ENCODE results near the gene SLC6A1.

The SLC6A1 gene

DNA sequence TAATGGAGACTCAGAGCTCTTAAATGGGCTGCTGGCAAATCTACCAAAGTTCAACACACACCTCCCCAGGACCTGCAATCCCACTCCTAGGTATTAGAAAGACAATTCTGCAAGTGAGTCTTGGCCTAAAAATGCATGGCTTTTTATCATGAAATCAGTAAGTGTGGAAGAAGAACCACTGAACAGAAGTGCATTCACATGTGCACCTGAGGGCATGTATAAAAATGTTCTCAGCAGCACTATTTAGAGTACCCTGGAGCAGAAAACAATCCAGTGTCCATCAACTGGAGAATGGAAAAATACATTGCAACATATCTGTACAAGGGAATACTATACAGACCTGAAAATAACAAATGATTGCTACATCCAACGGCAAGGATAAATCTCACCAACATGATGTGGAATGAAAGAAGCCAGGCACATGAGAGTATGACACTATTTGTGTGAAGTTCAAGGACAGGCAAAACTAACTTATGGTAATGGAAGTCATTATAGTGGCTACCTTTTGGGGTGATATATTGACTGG lies 8.1 kb upstream of the SLC6A1 start:
- Histone ChIP-seq H3K27me3 (ENCODE audit: insufficient read depth, low read length) (peaks cover 24% of the 10 kb centered on the region; the same call in 1 of the 2 replicates), H3K4me3 (ENCODE audit: low read length) (no peak overlapping the region), H3K9me3 (ENCODE audit: insufficient read depth, low read depth, low read length) (no peaks in the 10 kb centered on the region), H3K27ac (ENCODE audit: low read length) (no peak overlapping the region), H3K4me1 (ENCODE audit: insufficient read depth, low read length) (peaks cover 12% of the 10 kb centered on the region; the same call in 1 of the 2 replicates), H3K9ac (ENCODE audit: low read depth, low read length) (no peak overlapping the region), H3K36me3 (ENCODE audit: insufficient read depth, low read depth, low read length) (no peaks in the 10 kb centered on the region)

DNA sequence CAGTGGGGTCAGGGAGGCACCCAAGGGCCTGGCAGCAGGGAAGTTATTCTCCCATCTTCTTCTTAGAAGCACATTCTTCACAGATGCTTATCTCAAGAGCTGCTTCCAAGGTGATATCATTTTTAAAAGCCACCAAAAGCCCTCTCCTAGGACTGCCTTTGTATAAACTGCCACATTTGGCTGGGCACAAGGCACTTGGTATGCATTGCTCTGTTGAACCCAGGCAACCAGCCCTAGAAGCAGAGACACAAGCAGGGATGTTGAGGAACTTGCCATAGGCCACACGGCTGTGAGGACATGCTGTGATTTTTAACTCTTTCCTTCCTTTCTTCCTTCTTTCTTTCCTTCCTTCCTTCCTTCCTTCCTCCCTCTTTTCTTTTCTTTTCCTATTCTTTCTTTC lies 7.4 kb upstream of the SLC6A1 start:
- Histone ChIP-seq H3K36me3 (ENCODE audit: insufficient read depth, low read depth, low read length) (no peaks in the 10 kb centered on the region), H3K27me3 (ENCODE audit: insufficient read depth, low read length) (peaks cover 30% of the 10 kb centered on the region; the same call in 1 of the 2 replicates), H3K4me3 (ENCODE audit: low read length) (no peak overlapping the region), H3K4me1 (ENCODE audit: insufficient read depth, low read length) (peaks cover 12% of the 10 kb centered on the region; the same call in 1 of the 2 replicates), H3K9ac (ENCODE audit: low read depth, low read length) (no peak overlapping the region), H3K9me3 (ENCODE audit: insufficient read depth, low read depth, low read length) (no peaks in the 10 kb centered on the region), H3K27ac (ENCODE audit: low read length) (no peak overlapping the region)

DNA sequence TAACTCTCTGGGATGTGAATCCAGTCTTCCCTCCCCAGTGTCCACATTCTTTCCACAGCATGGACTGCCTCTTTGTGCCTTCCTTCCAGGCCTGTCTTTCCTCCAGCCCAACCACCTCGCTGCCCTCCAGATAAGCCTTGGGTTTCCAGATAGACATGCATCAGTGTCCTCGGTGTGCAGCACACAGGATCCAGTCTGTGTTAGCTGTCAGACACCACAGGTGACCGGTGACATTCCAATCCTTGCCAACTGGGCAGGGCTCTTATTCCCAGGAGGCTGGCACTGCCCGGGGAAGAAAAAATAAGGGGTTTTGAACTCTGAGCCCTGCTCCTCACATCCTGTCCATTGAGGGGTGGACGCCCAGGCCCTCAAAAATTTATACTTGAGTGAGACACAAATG lies 6.0 kb upstream of the SLC6A1 start:
- Histone ChIP-seq H3K36me3 (ENCODE audit: insufficient read depth, low read depth, low read length) (no peaks in the 10 kb centered on the region), H3K9ac (ENCODE audit: low read depth, low read length) (no peak overlapping the region), H3K27me3 (ENCODE audit: insufficient read depth, low read length) (peaks cover 35% of the 10 kb centered on the region), H3K4me1 (ENCODE audit: insufficient read depth, low read length) (peaks cover 12% of the 10 kb centered on the region; the same call in 1 of the 2 replicates), H3K9me3 (ENCODE audit: insufficient read depth, low read depth, low read length) (no peaks in the 10 kb centered on the region), H3K27ac (ENCODE audit: low read length) (no peak overlapping the region), H3K4me3 (ENCODE audit: low read length) (no peak overlapping the region)

DNA sequence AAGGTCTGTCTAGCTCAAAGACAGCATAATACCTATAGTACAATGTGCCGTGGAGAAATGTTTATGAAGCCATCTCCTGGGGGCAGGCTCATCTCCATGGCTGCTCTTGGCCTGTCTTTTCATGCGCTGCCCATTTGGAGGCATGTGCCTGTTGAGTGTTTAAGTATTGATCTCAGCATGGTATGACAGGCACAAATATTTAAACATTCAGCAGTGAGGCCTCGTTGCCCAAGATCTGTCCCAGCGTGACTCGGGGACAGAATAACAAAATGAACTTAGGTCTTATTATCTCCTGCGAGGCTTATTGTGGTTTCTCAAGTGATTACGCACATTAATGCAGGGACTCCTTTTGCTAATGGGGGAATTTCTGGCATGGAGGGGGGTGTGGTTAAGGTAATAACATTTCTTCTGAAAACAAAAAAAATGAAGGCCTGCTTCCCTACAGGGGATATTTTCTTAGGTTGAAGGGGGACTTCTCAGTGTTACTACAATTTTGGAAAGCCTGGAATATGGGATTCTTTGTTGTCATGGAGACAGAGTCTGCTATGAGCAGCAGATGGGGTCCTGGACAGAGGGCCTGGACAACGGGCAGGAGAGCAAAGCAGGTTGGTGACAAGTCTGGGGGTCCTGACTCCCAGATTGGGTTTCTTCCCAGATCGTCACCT lies 4.4 kb upstream of the SLC6A1 start:
- Histone ChIP-seq H3K9me3 (ENCODE audit: insufficient read depth, low read depth, low read length) (no peaks in the 10 kb centered on the region), H3K9ac (ENCODE audit: low read depth, low read length) (no peak overlapping the region), H3K4me3 (ENCODE audit: low read length) (no peak overlapping the region), H3K27me3 (ENCODE audit: insufficient read depth, low read length) (peaks cover 37% of the 10 kb centered on the region), H3K36me3 (ENCODE audit: insufficient read depth, low read depth, low read length) (no peaks in the 10 kb centered on the region), H3K4me1 (ENCODE audit: insufficient read depth, low read length) (peaks cover 10% of the 10 kb centered on the region; the same call in 1 of the 2 replicates), H3K27ac (ENCODE audit: low read length) (no peak overlapping the region)

DNA sequence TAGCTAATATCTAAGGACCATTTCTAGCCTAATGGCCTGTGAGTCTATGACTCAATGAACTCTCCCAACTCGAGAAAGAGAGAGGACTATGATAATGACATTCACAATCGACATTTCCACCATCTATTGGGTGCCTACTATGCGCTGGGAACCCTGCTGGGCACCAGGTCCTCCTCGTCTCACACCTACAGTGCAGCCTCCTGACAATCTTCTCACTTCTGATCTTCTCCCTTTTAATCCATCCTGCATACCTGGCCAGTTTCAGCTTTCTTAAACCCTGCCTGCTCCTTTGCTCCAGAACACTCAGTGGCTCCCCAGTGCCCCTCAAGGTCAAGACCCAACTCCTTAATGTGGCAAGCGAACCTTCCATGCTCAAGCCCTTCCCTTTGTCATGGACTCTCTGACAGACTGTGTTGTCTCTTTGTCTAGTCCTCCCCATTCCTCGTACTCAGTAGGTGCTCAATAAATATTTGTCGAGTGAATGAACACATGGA lies 3.5 kb upstream of the SLC6A1 start:
- Histone ChIP-seq H3K4me1 (ENCODE audit: insufficient read depth, low read length) (peaks cover 8% of the 10 kb centered on the region; the same call in 1 of the 2 replicates), H3K27ac (ENCODE audit: low read length) (no peak overlapping the region), H3K36me3 (ENCODE audit: insufficient read depth, low read depth, low read length) (no peaks in the 10 kb centered on the region), H3K9ac (ENCODE audit: low read depth, low read length) (no peak overlapping the region), H3K4me3 (ENCODE audit: low read length) (no peak overlapping the region), H3K27me3 (ENCODE audit: insufficient read depth, low read length) (peaks cover 46% of the 10 kb centered on the region), H3K9me3 (ENCODE audit: insufficient read depth, low read depth, low read length) (no peaks in the 10 kb centered on the region)

DNA sequence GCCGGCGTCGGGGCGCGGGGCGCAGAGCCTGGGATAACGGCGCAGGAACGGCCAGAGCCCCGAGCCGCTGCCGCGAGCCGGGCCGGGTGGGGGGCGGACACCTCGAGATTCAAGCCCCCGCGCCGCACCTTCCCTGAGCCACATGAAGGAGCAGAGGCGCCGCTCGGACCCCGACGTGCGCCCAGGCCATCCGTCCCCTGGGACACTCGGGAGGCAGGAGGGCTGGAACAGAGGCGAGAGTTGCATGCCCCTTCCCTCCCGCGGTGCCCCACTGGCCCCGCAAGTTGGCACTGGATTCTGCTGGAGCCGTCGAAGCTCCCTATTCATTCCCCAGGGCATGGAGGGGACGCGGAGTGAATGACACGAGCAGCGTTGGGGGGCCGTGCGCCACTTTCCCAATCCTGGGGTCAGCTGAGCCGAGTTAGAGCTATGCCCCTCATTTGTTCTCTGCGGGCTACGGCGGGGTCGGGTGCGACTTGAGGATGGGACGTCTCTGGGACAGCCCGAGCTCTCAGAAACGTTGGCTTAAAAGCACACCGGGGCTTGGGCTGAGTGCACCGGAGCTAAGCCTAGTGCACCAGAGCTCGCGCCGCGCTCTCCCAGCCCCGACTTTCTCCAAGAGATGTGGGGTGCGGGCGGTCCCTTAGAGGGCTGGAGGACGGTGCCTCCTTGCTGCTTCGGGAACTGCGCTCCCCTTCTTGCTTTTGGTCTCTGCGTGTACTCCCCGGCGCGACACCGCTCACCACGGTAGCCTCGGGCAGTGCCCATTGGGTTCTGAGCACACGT lies 588 bp downstream of the SLC6A1 start:
- peaks cover 3% of the 10 kb centered on the region; the same call in 1 of the 2 replicates for H3K4me1 ChIP-seq (ENCODE audit: insufficient read depth, low read length)
- no peak overlapping the region for H3K9ac ChIP-seq (ENCODE audit: low read depth, low read length)
- H3K27ac ChIP-seq (ENCODE audit: low read length) = no peak overlapping the region
- H3K36me3 ChIP-seq (ENCODE audit: insufficient read depth, low read depth, low read length) = no peaks in the 10 kb centered on the region
- peak overlapping the region; percentile 60 for H3K4me3 ChIP-seq (ENCODE audit: low read length)
- H3K9me3 ChIP-seq (ENCODE audit: insufficient read depth, low read depth, low read length) = no peaks in the 10 kb centered on the region
- peaks cover 87% of the 10 kb centered on the region for H3K27me3 ChIP-seq (ENCODE audit: insufficient read depth, low read length)

DNA sequence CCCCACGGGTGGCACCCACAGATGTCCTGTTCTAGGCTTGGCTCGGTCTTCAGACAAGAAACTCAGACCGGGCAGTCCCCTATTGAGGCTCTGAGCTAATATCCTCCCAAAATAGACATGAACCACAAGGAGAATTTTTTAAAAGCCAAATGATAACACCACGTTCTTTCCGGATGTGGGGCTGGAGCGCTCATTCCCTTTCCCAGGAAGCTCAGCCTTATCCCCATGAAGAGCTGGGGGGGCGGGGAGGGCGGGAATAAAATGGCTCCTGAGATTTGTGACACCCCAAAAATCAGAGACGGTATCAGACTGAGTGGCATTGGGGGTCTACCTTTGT lies 1.1 kb downstream of the SLC6A1 start:
- H3K27me3 ChIP-seq (ENCODE audit: insufficient read depth, low read length) = peaks cover 88% of the 10 kb centered on the region
- peak overlapping the region; percentile 60; the same call in 1 of the 2 replicates for H3K4me3 ChIP-seq (ENCODE audit: low read length)
- no peak overlapping the region for H3K9ac ChIP-seq (ENCODE audit: low read depth, low read length)
- H3K27ac ChIP-seq (ENCODE audit: low read length) = no peak overlapping the region
- no peaks in the 10 kb centered on the region for H3K36me3 ChIP-seq (ENCODE audit: insufficient read depth, low read depth, low read length)
- no peaks in the 10 kb centered on the region; the same call in 1 of the 2 replicates for H3K4me1 ChIP-seq (ENCODE audit: insufficient read depth, low read length)
- H3K9me3 ChIP-seq (ENCODE audit: insufficient read depth, low read depth, low read length) = no peaks in the 10 kb centered on the region

DNA sequence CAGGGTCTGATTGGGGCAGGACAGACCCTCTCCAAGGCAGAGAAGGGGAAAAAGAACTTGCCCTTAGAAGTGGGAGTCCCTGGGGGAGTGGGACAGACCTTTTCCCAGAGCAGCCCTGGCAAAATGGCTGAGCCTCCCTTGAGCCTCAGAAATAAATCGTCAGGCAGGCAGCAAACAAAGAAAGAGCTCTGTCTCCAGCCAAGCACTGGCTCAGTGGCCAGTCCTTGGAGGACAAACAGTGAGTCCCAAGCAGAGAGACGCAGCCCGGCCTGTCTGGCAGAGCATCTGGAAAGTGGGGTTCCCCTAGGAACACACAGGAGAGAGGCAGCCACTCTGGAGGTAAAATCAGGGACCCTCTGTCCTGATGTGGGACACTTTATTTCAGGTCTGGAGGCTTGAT lies 1.8 kb downstream of the SLC6A1 start:
- H3K36me3 ChIP-seq (ENCODE audit: insufficient read depth, low read depth, low read length) = no peaks in the 10 kb centered on the region
- H3K9ac ChIP-seq (ENCODE audit: low read depth, low read length) = no peak overlapping the region
- no peak overlapping the region for H3K27ac ChIP-seq (ENCODE audit: low read length)
- no peaks in the 10 kb centered on the region for H3K9me3 ChIP-seq (ENCODE audit: insufficient read depth, low read depth, low read length)
- no peaks in the 10 kb centered on the region; the same call in 1 of the 2 replicates for H3K4me1 ChIP-seq (ENCODE audit: insufficient read depth, low read length)
- H3K27me3 ChIP-seq (ENCODE audit: insufficient read depth, low read length) = peaks cover 82% of the 10 kb centered on the region
- no peak overlapping the region for H3K4me3 ChIP-seq (ENCODE audit: low read length)

DNA sequence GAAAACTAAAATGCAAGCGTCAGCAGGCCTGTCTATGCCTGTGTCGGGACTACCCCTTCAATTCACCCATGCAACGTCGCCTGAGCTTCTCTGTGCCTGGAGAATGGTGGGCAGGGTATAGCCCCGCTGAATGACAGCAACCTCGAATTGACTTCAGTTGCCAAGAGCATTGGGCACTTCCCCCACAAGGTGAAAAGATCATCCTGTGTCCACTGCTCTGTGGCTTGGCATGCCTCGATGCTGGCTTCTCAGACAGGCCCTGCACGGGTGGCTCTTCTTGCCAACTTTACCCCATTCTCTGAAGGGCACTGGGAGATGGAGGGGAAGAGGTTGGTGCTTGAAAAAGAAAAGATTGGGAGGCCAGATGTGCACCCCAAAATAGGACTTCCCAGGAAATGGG lies 3.3 kb downstream of the SLC6A1 start:
- H3K4me3 ChIP-seq (ENCODE audit: low read length) = no peak overlapping the region
- no peak overlapping the region for H3K27ac ChIP-seq (ENCODE audit: low read length)
- H3K4me1 ChIP-seq (ENCODE audit: insufficient read depth, low read length) = no peaks in the 10 kb centered on the region; the same call in 1 of the 2 replicates
- no peaks in the 10 kb centered on the region for H3K36me3 ChIP-seq (ENCODE audit: insufficient read depth, low read depth, low read length)
- H3K9me3 ChIP-seq (ENCODE audit: insufficient read depth, low read depth, low read length) = no peaks in the 10 kb centered on the region
- H3K9ac ChIP-seq (ENCODE audit: low read depth, low read length) = no peak overlapping the region
- peaks cover 69% of the 10 kb centered on the region for H3K27me3 ChIP-seq (ENCODE audit: insufficient read depth, low read length)

DNA sequence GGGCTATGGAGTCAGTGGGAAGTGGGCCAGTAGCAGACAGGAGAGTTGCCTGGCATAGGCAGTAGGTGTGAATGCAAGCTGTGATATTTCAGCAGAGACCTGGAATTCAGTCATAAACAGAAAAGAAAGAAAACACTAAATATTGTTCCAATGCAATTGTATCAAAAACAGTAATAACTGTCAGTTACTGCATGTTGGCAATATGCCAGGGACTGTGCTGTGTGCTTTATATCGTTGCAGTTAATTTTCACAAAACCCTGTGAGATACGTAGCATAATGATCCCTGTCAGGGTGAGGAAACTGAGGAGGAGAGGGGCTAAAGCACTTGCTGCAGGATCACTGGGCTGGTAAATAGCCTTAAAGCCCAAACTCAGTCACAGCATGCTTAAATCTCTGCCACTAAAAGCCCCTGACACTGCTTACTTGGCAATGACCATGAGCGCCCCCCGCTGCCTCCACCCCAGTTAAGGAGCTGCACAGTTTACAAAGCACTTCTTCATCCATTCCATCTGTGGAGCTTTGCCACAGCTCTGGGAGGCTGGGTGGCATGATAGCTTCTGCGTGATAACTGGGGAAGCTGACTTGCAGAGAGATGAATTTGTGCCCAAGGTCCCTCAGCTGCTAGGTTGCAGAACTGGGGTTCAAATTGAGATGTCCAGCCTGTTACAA lies 3.9 kb downstream of the SLC6A1 start:
- peaks cover 63% of the 10 kb centered on the region for H3K27me3 ChIP-seq (ENCODE audit: insufficient read depth, low read length)
- H3K4me1 ChIP-seq (ENCODE audit: insufficient read depth, low read length) = no peaks in the 10 kb centered on the region; the same call in 1 of the 2 replicates
- H3K27ac ChIP-seq (ENCODE audit: low read length) = no peak overlapping the region
- H3K9me3 ChIP-seq (ENCODE audit: insufficient read depth, low read depth, low read length) = no peaks in the 10 kb centered on the region
- H3K4me3 ChIP-seq (ENCODE audit: low read length) = no peak overlapping the region
- no peaks in the 10 kb centered on the region for H3K36me3 ChIP-seq (ENCODE audit: insufficient read depth, low read depth, low read length)
- H3K9ac ChIP-seq (ENCODE audit: low read depth, low read length) = no peak overlapping the region

DNA sequence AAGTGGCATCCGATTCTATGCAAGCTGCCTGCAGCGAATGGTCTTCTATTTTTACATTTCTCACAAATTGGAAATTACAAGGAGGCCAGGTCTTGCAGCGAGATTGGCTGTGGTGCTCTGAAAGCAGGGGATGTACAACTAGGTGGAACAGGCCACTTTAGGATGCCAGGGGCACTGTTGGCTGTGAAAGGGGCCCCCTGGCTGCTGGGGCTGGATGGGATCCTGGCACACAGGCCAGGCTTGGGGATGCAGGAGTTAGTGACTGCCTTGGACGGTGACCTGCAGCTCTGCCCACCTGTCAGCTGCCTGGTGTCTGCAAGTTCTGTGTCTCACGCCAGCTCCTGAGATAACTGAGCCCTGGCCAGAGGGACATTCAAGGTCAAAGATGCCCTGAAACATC lies 4.6 kb downstream of the SLC6A1 start:
- Histone ChIP-seq H3K9me3 (ENCODE audit: insufficient read depth, low read depth, low read length) (no peaks in the 10 kb centered on the region), H3K27me3 (ENCODE audit: insufficient read depth, low read length) (peaks cover 56% of the 10 kb centered on the region), H3K4me1 (ENCODE audit: insufficient read depth, low read length) (no peaks in the 10 kb centered on the region), H3K9ac (ENCODE audit: low read depth, low read length) (no peak overlapping the region), H3K4me3 (ENCODE audit: low read length) (no peak overlapping the region), H3K27ac (ENCODE audit: low read length) (no peak overlapping the region), H3K36me3 (ENCODE audit: insufficient read depth, low read depth, low read length) (no peaks in the 10 kb centered on the region)
